ENCODE data around the gene FSD1.
"Not testable (repeated sequence)": the region's sequence is repeated elsewhere in the genome, so short reads cannot be mapped to it uniquely, and the experiment has no call there.

FSD1 gene

DNA sequence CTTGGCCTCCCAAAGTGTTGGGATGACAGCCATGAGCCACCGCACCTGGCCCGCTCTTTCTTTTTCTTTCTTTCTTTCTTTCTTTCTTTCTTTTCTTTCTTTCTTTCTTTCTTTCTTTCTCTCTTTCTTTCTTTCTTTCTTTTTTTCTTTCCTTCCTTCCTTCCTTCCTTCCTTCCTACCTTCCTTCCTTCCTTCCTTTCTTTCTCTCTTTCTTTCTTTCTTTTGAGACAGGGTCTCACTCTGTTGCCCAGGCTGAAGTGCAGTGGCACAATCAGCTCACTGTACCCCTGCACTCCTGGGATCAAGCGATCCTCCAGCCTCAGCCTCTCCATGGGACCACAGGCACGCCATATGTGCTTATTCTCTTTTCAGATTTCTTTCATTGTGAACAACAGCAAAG lies 18.3 kb upstream of the FSD1 start:
- not testable (repeated sequence) for DNase-seq

- no peak for DNase-seq
These were observed 16.2 kb upstream of the FSD1 start for GRCh38 chr19:4288091-4288777.

DNA sequence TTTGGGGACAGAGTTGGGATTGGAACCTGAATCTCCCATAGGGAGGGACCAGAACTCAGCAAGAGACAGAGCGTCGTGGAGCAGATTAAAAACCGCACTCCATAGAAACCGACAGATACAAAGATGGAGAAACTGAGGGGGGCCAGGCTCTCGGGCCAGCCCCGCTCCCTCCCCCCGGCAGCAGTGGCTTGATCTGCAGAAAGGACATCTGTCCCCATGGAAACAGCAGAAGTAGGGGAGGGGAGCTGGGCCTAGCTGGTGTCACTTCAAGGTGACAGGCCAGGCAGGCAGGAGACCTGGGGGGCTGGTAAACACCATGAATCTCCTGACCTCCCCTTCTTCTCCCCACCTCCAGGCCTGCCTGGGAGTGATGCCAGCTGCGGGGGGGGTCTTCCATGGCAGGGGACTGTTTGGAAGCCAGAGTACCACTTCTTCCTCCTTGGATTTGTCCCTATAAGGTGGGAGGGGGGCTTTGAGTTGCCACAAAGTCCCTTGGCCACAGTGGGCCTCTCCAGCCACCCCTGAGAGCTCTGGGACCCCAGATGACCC lies 13.1 kb upstream of the FSD1 start:
- DNase-seq: no peak

DNA sequence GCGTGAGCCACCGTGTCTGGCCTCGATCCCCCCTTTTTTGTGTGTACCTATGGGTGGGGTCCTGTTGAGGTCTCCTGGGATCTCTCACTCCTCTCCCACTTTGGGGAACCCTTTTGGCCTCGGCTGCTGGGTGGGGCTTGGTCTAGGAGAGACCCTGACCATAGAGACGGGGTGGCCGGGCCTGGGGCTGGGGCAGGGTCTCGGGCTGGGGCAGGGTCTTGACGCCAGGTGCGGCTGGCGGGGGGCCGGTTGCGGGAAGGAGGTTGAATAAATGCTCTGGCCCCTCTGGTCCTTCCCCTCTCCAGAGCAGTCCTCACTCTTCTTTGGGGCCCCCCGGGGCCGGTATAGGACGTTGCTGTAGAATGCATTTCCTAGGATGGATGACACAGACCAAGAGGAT lies 11.9 kb upstream of the FSD1 start:
- DNase-seq: no peak

DNA sequence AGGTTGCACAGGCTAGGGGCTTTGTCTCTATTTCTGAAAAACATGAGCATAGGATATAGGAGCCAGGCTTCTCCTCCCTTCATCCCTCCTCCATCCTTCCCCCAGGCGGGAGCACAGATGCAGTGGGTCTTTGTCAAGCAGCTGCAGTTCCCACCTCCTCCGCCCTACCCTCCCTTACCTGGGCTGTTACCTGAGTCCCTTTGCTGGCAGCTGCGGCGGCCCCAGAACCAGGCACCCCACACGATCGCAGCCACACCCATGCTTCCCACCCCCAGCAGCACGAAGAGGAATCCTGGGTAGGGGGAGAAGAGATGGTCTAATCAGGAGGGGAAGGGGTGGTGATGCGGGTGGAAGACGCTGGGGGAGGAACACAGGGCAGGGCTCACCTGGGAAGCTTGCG lies 10.0 kb upstream of the FSD1 start:
- DNase-seq: no peak

GRCh38 chr19:4295972-4296771 lies 8.2 kb upstream of the FSD1 start:
- no peak for DNase-seq

DNA sequence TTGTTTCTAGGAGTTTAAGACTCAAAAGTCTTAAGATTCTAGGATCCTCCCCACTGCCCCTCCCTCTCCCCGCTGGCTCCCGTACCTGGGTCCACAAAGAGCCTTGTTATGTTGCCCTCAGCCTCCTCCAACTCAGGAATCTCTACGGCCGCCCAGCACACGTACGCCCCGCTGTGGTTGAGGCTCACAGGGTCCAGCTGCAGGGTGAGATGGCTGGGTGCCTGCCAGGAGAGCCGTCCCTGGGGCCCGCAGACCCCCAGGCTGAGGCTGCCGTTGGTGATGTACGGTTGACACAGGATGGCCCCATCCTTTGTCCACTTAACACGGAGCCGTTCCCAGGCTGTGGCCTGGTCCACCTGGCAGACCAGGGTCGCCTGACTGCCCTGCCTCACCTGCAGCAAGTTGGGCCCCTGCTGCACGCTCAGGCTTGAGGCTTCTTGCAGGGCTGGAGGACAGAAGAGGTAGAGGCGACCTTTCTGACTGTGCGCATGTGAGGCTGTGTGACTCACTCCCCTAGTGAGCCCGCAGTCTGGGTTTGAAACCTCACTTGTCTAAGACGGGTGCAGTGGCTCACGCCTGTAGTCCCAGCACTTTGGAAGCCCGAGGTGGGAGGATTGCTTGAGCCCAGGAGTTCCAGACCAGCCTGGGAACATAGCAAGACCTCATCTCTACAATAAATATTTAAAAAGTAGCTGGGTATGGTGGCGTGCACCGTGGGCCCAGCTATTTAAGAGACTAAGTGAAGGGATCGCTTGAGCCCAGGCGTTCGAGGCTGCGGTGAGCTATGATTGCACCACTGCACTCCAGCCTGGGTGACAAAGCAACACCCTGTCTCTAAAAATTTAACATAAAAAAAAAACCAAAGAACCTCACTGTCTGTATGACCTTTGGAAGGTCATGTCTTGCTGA lies 6.2 kb upstream of the FSD1 start:
- peak; percentile 69 for DNase-seq

DNA sequence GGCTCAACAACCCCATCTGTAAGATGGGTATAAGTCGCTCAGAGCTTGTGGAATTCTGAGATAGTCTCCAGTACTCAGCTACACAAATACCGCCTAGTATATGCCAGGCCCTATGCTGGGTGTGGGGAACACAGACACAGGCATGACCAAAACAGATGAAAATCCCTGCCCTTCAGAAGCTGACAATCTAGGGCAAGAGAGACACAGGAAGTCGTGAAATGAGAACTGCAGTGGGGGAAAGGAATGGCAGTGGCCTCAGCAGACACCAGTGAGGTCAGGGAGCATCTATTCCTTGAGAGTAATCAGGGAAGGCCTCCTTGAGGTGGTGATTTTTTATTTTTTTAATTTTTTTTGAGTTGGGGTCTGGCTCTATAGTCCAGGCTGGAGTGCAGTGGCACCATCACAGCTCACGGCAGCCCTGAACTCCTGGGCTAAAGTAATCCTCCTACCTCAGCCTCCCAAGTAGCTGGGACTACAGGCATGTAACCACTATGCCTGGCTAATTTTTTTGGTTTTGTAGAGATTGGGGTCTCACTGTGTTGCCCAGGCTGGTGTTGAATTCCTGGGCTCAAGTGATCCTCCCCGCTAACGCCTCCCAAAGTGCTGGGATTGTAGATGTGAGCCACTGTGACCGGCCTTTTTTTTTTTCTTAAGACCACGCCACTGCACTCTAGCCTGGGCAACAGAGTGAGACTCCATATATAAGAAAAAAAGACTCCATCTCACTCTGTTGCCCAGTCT lies 5.4 kb upstream of the FSD1 start:
- no peak for DNase-seq

- no peak for DNase-seq
These were observed 3.8 kb upstream of the FSD1 start for GRCh38 chr19:4300589-4300988.

DNA sequence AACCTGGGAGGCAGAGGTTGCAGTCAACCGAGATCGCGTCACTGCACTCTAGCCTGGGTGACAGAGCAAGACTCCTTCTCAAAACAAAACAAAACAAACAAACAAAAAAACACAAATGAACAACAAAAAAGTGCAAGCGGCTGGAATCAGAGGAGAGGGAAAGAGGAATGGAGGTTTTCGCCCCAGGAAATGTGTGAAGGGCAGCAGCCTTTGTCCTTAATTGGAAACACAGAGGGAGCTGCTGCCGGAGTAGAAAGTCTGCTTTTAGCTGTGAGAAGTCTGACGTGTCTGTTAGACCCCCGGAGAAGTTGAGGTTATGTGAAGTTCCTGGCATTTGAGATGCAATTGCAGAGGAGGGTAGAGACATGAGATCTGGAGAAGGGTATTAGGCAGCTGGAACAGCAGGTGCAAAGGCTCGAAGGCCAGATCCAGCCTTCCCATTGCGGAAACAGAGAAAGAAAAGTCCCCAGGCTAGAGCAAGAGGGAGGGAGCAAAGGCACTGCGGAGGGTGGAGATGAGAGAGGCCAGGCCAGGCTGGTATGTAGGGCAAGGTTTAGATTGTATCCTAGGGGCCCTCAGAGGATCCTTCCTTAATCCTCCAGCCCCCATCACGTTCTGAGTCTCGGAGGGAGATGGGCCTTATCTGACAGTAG lies 2.7 kb upstream of the FSD1 start:
- no peak for DNase-seq

- peak; percentile 68 for DNase-seq
These were observed 2.2 kb upstream of the FSD1 start, which contains the start of gene TMIGD2 for GRCh38 chr19:4302243-4302640. TSS of gene TMIGD2 (minus strand) at chr19:4302389. CDS start at chr19:4302385, 4 bp downstream.

DNA sequence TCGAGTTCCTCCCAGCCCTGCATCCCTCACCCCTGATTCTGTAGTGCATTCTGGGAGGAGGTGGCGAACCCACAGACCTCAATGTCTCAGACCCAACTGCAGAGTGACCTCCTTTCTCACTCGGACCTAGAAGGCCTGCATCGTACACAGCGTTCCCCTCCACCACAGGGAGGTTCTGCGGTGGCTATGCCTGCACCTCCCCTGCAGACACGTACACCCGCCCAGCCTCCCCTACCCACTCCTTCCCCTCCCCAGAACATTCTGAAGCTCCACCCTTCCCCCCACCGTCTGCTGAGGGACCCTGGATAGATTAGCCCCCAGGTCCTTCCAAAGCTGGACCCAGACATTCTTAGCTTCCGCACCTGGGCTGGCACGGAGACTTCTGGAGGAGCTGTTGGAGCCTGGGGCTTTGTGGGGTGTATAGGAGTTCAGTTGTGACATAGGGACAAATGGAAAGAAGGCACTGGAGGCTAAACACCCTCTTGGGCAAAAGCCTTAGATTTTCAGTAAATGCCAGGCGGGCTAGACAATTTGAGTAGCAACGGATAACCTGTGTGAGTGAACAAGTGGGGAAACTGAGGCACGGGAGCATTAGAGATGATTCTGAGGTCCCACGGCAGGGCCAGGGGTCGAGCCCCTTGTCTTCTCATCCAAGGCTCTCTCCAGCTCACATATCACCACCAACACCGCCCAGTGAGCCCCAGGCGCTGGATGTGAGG lies 420 bp upstream of the FSD1 start:
- DNase-seq: no peak

DNA sequence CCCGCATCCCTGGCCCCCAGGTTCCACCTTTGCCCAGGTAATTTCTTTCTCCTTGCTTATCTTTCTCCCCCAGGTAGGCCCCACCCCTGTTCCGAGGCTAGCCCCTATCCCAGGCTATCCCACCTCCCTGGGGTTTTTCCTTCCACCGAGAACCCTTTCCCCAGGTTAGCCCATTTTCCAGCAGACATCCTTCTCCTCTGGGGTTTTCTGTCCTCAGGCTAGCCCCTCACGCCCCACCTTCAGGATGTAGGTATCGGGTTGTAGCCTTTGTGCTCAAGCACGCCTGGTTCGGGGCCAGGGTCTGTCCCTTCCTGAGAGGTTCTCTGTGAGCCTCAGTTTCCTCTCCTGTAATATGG lies 837 bp downstream of the FSD1 start:
- DNase-seq: no peak

GRCh38 chr19:4305659-4306058 lies 1.3 kb downstream of the FSD1 start:
- no peak for DNase-seq

DNA sequence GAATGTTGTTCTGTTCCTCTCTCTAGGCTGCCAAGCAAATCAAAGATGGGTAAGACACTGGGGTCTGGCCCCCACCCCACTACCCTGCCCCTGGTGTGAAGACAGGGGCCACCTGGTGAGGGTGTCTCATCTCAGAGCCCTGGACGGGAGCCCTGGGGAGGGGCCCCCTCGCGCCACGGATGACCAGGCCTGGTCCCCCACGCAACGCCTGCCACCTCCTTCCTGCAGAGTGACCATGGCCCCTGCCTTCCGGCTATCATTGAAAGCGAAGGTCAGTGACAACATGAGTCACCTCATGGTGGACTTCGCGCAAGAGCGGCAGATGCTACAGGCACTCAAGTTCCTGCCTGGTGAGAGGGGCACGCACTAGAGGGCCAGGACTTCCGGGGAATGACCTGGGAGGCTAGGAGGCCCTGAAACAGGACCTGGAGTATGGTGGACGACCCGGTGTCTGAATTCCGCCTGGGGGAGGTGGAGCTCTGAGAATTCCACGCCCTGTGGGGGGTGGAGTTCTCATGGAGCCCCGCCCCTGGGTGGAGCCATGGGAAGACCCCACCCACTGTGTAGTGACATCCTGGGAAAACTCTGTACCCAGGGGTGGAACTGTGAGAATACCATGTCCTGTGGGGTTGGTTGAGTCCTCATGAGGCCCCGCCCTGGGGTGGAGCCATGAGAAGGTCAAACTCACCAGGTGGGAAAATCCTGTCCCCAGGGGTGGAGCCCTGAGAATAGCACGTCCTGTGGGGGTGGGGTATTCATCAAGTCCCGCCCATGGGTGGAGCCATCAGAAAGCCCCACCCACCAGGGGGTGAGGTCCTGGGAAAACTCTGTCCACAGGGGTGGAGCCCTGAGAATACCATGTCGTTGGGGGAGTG lies 6.1 kb downstream of the FSD1 start:
- DNase-seq: no peak

- DNase-seq: no peak
These were observed 9.6 kb downstream of the FSD1 start for GRCh38 chr19:4313847-4314490.

- no peak for DNase-seq
These were observed 12.6 kb downstream of the FSD1 start for GRCh38 chr19:4316956-4317355.

GRCh38 chr19:4318460-4318859 lies 14.1 kb downstream of the FSD1 start:
- no peak for DNase-seq

DNA sequence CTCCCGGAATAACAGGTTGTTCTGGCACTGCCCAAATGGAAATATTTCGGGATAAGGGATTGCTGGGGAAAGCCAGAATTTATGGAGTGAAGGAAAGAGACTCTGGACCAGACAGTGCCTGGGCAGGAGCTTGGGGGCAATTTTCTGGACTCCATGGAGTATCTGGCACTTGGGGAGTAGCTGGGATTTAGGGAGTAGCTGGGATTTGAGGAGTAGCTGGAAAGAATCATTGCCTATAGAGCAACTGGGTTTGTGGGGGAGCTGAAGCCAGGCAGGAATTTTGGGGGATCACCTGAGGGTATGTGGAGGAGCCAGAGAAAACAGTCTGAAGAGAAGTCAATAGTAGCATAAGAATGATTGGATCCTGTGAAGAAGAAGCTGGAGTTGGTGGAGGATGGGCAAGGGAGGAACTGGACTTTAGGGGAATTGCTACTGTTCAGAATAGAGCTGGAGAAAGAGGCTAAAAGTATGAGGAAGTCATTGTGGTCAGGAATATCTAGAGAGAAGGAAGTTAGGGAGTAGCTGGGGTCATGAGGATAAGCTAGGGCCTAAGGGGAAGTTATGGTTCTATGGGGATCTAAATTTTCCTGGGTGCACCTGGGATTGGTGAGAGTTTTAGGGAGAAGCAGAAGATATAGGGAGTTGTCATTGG lies 14.8 kb downstream of the FSD1 start:
- no peak for DNase-seq
